ENCODE results near the gene PARD3.

DNA sequence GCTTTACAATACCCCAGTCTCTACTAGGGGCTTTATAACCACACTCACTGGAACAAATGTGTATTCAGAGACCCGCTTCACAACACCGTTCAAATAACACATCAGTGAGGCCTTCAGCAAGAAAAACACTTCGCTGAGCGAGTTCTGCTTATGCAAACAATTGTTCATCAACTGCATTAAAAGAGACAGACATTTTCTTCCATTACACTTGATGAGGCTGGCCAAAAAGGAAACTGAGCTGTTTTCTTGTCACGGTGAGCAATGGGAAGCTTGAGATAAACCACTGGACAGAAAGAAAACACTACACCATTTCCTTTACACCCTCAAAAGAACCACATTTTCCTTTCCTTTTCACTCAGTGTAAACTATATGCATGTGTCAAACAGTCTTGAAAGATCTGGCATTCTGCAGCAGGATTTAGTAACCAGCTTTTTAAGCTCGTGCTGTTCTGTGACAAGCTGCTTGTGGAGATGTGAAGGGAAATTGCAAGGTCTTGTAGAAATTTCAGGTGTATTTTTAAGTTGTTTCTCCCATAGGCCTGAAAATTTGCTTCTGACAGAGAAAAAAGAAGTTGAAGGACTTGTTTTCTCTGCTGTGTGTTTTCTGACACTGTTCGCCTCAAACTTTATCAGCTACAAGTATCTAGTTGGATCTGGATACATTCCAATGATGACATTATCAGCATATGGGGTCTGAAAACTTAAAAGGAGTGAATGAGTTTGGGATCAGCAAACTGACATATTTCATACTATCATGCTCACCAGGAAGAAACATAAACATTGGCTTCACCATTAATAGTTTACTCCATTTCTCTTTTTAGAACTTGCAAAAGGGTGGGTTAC lies 693.1 kb downstream of the PARD3 start:
- TF ChIP-seq EZH2 (IDR thresholded peaks at IDR 0.05; ENCODE audit: borderline replicate concordance, low read depth, low read length, severe bottlenecking) (no peak), POLR2A (IDR thresholded peaks at IDR 0.05; ENCODE audit: low read depth, low read length) (no peak), POLR2AphosphoS5 (IDR thresholded peaks at IDR 0.05; ENCODE audit: insufficient read depth, low read depth, low read length) (peak; percentile 59)
